Mucosa of descending colon (tissue), 3 donors: ENCODE measurements around the gene ARHGAP35. TPM values are rescaled to one million over a fixed set of nuclear protein-coding genes. Genes with fewer than 3 reads are reported as not detected.

Experiments
- ATAC-seq: fragments of 200-7000 bp; cut with Tn5 transposase; one replicate; pipeline ENCODE4 v1.9.1; 2020; ENCODE audit warnings: mild to moderate bottlenecking, moderate library complexity
- DNase-seq, 3 donors: peaks; one replicate each; pipeline ENCODE4 v3.0.0-alpha.2; 2020
- H3K36me3 ChIP-seq: fragments of 200-600 bp; one replicate; pipeline ENCODE4 v1.8.0; 2021; ENCODE audit warnings: low read depth, mild to moderate bottlenecking
- H3K4me1 ChIP-seq: fragments of 200-600 bp; one replicate; pipeline ENCODE4 v1.8.0; 2021; ENCODE audit warnings: low read depth, mild to moderate bottlenecking
- H3K4me3 ChIP-seq: fragments of 200-600 bp; one replicate; pipeline ENCODE4 v1.8.0; 2021; ENCODE audit warnings: mild to moderate bottlenecking
- H3K9me3 ChIP-seq: fragments of 200-600 bp; one replicate; pipeline ENCODE4 v1.8.0; 2021; ENCODE audit warnings: mild to moderate bottlenecking
- intact Hi-C, 2 donors: fragments of 100-400 bp; cut with DNase I in 1 of 2; cut with micrococcal nuclease in 1 of 2; formaldehyde crosslinking; loops; one replicate each; pipeline versions ENCODE4 v1.11.0 to v1.11.1; 2022; cut with DNase I, micrococcal nuclease
- total RNA-seq, 3 donors: library from RNA; stranded (reverse); fragmentation: NEBNext Ultra II Directional in 2 of 3; extraction: Animal tissue kit (Norgen Biotek cat#: 25700) in 2 of 3; gene quantifications; one replicate each; pipeline versions ENCODE4 v1.2.1 to v1.2.4, GENCODE V29; 2021 to 2023
- TF ChIP-seq, protein P1 (sequence below): fragments of 200-600 bp; IDR thresholded peaks from one replicate; pipeline ENCODE4 v1.8.0; 2022; ENCODE audit warnings: antibody characterized with exemption, mild to moderate bottlenecking
- donor health status: DM: no; HTN: no; CAD: no; lungs with moderate emphysema.
- donor health status: DM: no; HTN: no; CAD: no.
- donor health status: DM: no; HTN: yes; CAD: no.

The ARHGAP35 gene
- total RNA-seq, 3 donors from 2014 or later, result 56.5 to 85.3 (median 82.7) TPM

- intact Hi-C loops, result loop anchor here in 1 of 2 donors (10.0 kb wide), 1 partner anchor 83 kb away; no protein-coding TSS in a partner anchor
- DNase-seq (peak in 2 of 3 donors; percentile 32 to 52), ATAC-seq (no peak)
- Histone ChIP-seq H3K9me3 (no peaks in the 10 kb centered on the region), H3K4me1 (peaks cover 43% of the 10 kb centered on the region), H3K36me3 (no peaks in the 10 kb centered on the region), H3K4me3 (peak overlapping the region; percentile 83)
- TF ChIP-seq, protein P1, sequence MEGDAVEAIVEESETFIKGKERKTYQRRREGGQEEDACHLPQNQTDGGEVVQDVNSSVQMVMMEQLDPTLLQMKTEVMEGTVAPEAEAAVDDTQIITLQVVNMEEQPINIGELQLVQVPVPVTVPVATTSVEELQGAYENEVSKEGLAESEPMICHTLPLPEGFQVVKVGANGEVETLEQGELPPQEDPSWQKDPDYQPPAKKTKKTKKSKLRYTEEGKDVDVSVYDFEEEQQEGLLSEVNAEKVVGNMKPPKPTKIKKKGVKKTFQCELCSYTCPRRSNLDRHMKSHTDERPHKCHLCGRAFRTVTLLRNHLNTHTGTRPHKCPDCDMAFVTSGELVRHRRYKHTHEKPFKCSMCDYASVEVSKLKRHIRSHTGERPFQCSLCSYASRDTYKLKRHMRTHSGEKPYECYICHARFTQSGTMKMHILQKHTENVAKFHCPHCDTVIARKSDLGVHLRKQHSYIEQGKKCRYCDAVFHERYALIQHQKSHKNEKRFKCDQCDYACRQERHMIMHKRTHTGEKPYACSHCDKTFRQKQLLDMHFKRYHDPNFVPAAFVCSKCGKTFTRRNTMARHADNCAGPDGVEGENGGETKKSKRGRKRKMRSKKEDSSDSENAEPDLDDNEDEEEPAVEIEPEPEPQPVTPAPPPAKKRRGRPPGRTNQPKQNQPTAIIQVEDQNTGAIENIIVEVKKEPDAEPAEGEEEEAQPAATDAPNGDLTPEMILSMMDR, result no peak
Measured at GRCh38 chr19:46861691-46862502, 1.1 kb downstream of the ARHGAP35 start.

GRCh38 chr19:46862503-46862834, 1.7 kb downstream of the ARHGAP35 start:
- Histone ChIP-seq H3K36me3 (no peaks in the 10 kb centered on the region), H3K4me3 (no peak overlapping the region), H3K4me1 (peaks cover 49% of the 10 kb centered on the region), H3K9me3 (no peaks in the 10 kb centered on the region)
- TF ChIP-seq, protein P1, result no peak
- ATAC-seq (no peak), DNase-seq (peak in 1 of 3 donors; percentile 25)
- intact Hi-C loops, result loop anchor here in 1 of 2 donors (10.0 kb wide), 1 partner anchor 82 kb away; no protein-coding TSS in a partner anchor

GRCh38 chr19:46862974-46863632, 2.3 kb downstream of the ARHGAP35 start:
- Histone ChIP-seq H3K4me3 (no peak overlapping the region), H3K36me3 (no peaks in the 10 kb centered on the region), H3K4me1 (peaks cover 53% of the 10 kb centered on the region), H3K9me3 (no peaks in the 10 kb centered on the region)
- TF ChIP-seq, protein P1, result no peak
- intact Hi-C loops, result loop anchor here in 1 of 2 donors (10.0 kb wide), 1 partner anchor 82 kb away; no protein-coding TSS in a partner anchor
- DNase-seq (peak in 1 of 3 donors; percentile 21), ATAC-seq (no peak)

GRCh38 chr19:46863818-46864629, 3.2 kb downstream of the ARHGAP35 start:
- H3K4me3 ChIP-seq, result no peak overlapping the region
- H3K9me3 ChIP-seq, result no peaks in the 10 kb centered on the region
- DNase-seq (peak in 1 of 3 donors; percentile 36), ATAC-seq (no peak)
- H3K4me1 ChIP-seq, result peaks cover 55% of the 10 kb centered on the region
- intact Hi-C loops, result loop anchor here in 1 of 2 donors (10.0 kb wide), 1 partner anchor 81 kb away; no protein-coding TSS in a partner anchor
- TF ChIP-seq, protein P1, result no peak
- no peaks in the 10 kb centered on the region for H3K36me3 ChIP-seq
